Esophagus muscularis mucosa (tissue), 4 donors: ENCODE data around the gene ZFPM1. TPM values are rescaled to one million over a fixed set of nuclear protein-coding genes. Genes with fewer than 3 reads are reported as not detected.

Experiments used
- DNase-seq: peaks from one replicate; pipeline ENCODE4 v3.0.0-alpha.2; 2017; ENCODE audit errors: extremely low spot score
- H3K27ac ChIP-seq, 4 donors: fragments of 200-600 bp; sonication (generic); replicated peaks in 1 of 4; 1 replicate in 3 of 4; 2 replicates in 1 of 4; pipeline ENCODE4 v1.5.1; 2016 to 2019; ENCODE audit warnings: mild to moderate bottlenecking in 1 of 4
- H3K27me3 ChIP-seq, 4 donors: fragments of 200-600 bp; sonication (generic); one replicate each; pipeline versions ENCODE4 v1.5.1 to v1.6.0; 2016 to 2019
- H3K36me3 ChIP-seq, 4 donors: fragments of 200-600 bp; sonication (generic); one replicate each; pipeline ENCODE4 v1.5.1; 2016 to 2019
- H3K4me1 ChIP-seq, 4 donors: fragments of 200-600 bp; sonication (generic); one replicate each; pipeline ENCODE4 v1.5.1; 2016 to 2019
- H3K4me3 ChIP-seq, 4 donors: fragments of 200-600 bp; sonication (generic); 1 replicate in 2 of 4; 2 replicates in 2 of 4; pipeline ENCODE4 v1.5.1; 2016 to 2019; ENCODE audit warnings: mild to moderate bottlenecking in 4 of 4, moderate library complexity in 1 of 4
- H3K9me3 ChIP-seq, 4 donors: fragments of 200-600 bp; sonication (generic); 1 replicate in 3 of 4; 2 replicates in 1 of 4; pipeline ENCODE4 v1.5.1; 2016 to 2019
- CTCF ChIP-seq, 3 experiments: fragments of 200-600 bp in 2 of 3; fragments of 450-650 bp in 1 of 3; sonication (generic) in 2 of 3; IDR thresholded peaks; one replicate each; pipeline ENCODE4 v1.5.1; 2017 to 2019; ENCODE audit warnings: antibody characterized with exemption in 3 of 3, mild to moderate bottlenecking in 2 of 3, moderate library complexity in 1 of 3
- EP300 ChIP-seq: sonication (generic); formaldehyde crosslinking; IDR thresholded peaks from one replicate; pipeline ENCODE4 v1.6.1; 2017; ENCODE audit warnings: antibody characterized with exemption
- POLR2A ChIP-seq: fragments of 450-650 bp; IDR thresholded peaks from one replicate; pipeline ENCODE4 v1.6.1; 2017; ENCODE audit warnings: antibody characterized with exemption, moderate library complexity, mild to moderate bottlenecking, low read depth
- POLR2AphosphoS5 ChIP-seq, 2 donors: sonication (generic); formaldehyde crosslinking; IDR thresholded peaks; one replicate each; pipeline ENCODE4 v1.6.1; 2017; ENCODE audit warnings: antibody characterized with exemption in 2 of 2
- WGBS: methylation state at CpG from one replicate; pipeline ENCODE4 v1.1.5; 2018; 5-methylcytosine and 5-hydroxymethylcytosine counted together
- intact Hi-C: fragments of 100-400 bp; cut with DNase I; formaldehyde crosslinking; loops from one replicate; pipeline ENCODE4 v1.15.1; 2023
- total RNA-seq, 4 donors: library from RNA; depleted of rRNA; stranded (reverse); fragments of >200 nt; gene quantifications; one replicate each; pipeline versions ENCODE4 v1.1.0 to v1.2.1, GENCODE V29; 2016

ZFPM1 gene
- total RNA-seq, 4 donors from 2014 or later = 0.42 to 1.4 (median 1.0) TPM

GRCh38 chr16:88487124-88487432, 34.0 kb downstream of the ZFPM1 start:
- intact Hi-C loops = no loop called here
- WGBS = 76% methylated on average over 2 of the region's 3 CpGs
- no peak for TF ChIP-seq POLR2A
- no peak for TF ChIP-seq POLR2AphosphoS5 (IDR thresholded peaks at IDR 0.05)
- no peak for TF ChIP-seq CTCF (IDR thresholded peaks at IDR 0.05)
- TF ChIP-seq EP300 = no peak
- H3K27ac ChIP-seq = no peak overlapping the region
- peaks cover 0 to 9% (median 0%) of the 10 kb centered on the region in 4 donors for H3K36me3 ChIP-seq
- no peaks in the 10 kb centered on the region for H3K4me1 ChIP-seq
- no peak for DNase-seq
- H3K27me3 ChIP-seq = peaks cover 0 to 28% (median 0%) of the 10 kb centered on the region in 4 donors
- no peak overlapping the region for H3K4me3 ChIP-seq
- H3K9me3 ChIP-seq = no peaks in the 10 kb centered on the region

GRCh38 chr16:88487920-88488851, 35.1 kb downstream of the ZFPM1 start:
- Histone ChIP-seq H3K4me1 (no peaks in the 10 kb centered on the region), H3K9me3 (no peaks in the 10 kb centered on the region), H3K27ac (no peak overlapping the region), H3K27me3 (peaks cover 0 to 18% (median 0%) of the 10 kb centered on the region in 4 donors), H3K36me3 (peaks cover 0 to 9% (median 0%) of the 10 kb centered on the region in 4 donors), H3K4me3 (no peak overlapping the region)
- WGBS = 88% methylated on average over 43 of the region's 54 CpGs
- DNase-seq = no peak
- intact Hi-C loops = no loop called here
- TF ChIP-seq CTCF (IDR thresholded peaks at IDR 0.05) (no peak), POLR2AphosphoS5 (IDR thresholded peaks at IDR 0.05) (no peak), POLR2A (no peak), EP300 (no peak)

GRCh38 chr16:88489163-88489741, 36.2 kb downstream of the ZFPM1 start:
- H3K27me3 ChIP-seq = peaks cover 0 to 8% (median 0%) of the 10 kb centered on the region in 4 donors
- no peak overlapping the region for H3K4me3 ChIP-seq
- intact Hi-C loops = no loop called here
- WGBS = 84% methylated on average over 21 of the region's 24 CpGs
- H3K4me1 ChIP-seq = no peaks in the 10 kb centered on the region
- no peak for TF ChIP-seq EP300
- no peak for TF ChIP-seq POLR2A
- no peak for TF ChIP-seq POLR2AphosphoS5 (IDR thresholded peaks at IDR 0.05)
- TF ChIP-seq CTCF (IDR thresholded peaks at IDR 0.05) = no peak
- H3K36me3 ChIP-seq = peaks cover 0 to 9% (median 0%) of the 10 kb centered on the region in 4 donors
- no peaks in the 10 kb centered on the region for H3K9me3 ChIP-seq
- no peak for DNase-seq
- H3K27ac ChIP-seq = no peak overlapping the region

- H3K27ac ChIP-seq = no peak overlapping the region
- H3K27me3 ChIP-seq = peaks cover 0 to 9% (median 0%) of the 10 kb centered on the region in 4 donors
- no peak for DNase-seq
- H3K9me3 ChIP-seq = no peaks in the 10 kb centered on the region
- intact Hi-C loops = no loop called here
- TF ChIP-seq POLR2AphosphoS5 (IDR thresholded peaks at IDR 0.05) (no peak), CTCF (IDR thresholded peaks at IDR 0.05) (no peak), EP300 (no peak), POLR2A (no peak)
- H3K4me3 ChIP-seq = no peak overlapping the region
- WGBS = 97% methylated on average over 19 of the region's 26 CpGs
- no peaks in the 10 kb centered on the region for H3K4me1 ChIP-seq
- H3K36me3 ChIP-seq = peaks cover 0 to 9% (median 0%) of the 10 kb centered on the region in 4 donors
Measured at GRCh38 chr16:88491001-88491559, 38.0 kb downstream of the ZFPM1 start.
